HG02798 (cell line): ENCODE results near the gene TFRC.
"Not testable (repeated sequence)": the region's sequence is repeated elsewhere in the genome, so short reads cannot be mapped to it uniquely, and the experiment has no call there.

Experiments
- ATAC-seq: cut with Tn5 transposase; IDR thresholded peaks from one replicate; pipeline ENCODE4 v1.9.1; 2021; ENCODE audit warnings: mild to moderate bottlenecking; ENCODE audit not compliant: unreplicated experiment, poor library complexity

Gene TFRC

DNA sequence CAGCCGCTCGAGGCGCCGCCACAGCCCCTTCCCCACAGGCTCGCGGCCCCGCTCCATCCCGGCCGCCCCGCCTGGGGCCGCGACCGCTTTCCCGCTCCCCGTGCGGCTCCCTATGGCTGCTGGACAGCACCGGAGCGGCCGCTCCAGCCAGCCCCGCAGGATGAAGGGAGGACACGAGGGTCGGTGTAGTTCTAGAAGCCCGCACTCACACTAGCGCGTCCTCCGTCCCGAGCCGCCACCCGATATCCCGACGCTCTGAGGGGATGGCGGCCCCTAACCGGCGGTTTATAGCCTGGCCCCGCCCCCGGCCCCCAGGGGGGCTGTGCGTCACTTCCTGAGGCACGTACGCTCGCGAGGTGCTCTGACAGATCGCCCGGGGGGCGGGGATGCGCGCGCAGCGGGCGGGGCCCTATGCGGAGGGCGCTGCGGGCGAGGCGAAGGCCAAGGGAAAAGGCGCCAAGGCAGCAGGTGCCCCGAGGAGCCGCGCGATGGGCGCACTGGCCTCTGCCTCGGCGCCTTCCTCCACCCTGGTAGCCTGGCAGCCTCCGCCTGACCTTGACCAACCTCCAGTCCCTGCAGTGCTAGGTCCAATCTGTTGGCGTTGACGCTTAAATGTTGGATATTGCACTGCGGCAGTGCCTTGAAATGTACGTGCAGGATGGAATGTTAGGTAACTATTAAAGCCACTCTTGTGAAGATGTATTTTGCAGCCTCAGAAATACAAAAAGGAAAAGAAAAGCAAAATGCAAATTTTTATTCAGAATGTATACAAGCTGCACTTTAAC, at the start of gene TFRC:
TSS of gene TFRC (minus strand) at position 257 of the 785 bp plus-strand sequence. CDS start 4,991 bp downstream, outside the sequence.
- peak; percentile 89 for ATAC-seq

DNA sequence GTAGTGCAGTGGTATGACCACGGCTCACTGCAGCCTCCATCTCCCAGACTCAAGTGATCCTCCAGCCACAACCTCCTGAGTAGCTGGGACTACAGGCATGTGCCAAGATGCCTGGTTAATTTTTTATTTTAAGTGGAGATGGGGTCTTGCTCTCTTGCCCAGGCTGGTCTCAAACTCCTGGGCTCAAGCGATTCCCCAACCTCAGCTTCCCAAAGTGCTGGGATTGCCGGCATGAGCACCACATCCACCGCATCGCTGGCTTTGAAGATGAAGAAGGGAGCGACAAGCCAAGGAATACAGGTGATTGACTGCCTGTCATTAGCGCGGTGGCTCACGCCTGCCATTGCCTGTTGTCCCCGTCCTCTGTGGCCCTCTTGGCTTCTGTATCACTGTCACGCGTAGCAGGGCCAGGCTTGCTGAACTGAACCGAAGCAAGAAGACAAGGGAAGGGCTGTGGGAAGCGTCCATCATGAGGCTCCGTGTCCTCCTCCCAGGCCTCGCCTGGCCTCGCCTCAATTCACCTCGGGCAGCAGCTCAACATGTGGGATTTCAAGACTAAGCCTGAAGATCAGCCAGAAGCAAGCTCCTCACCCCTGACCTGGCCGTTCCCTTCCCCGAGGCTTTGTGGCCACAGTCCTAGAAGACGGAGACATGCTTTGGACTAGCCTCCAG, 46.4 kb upstream of the TFRC start:
- no peak for ATAC-seq

DNA sequence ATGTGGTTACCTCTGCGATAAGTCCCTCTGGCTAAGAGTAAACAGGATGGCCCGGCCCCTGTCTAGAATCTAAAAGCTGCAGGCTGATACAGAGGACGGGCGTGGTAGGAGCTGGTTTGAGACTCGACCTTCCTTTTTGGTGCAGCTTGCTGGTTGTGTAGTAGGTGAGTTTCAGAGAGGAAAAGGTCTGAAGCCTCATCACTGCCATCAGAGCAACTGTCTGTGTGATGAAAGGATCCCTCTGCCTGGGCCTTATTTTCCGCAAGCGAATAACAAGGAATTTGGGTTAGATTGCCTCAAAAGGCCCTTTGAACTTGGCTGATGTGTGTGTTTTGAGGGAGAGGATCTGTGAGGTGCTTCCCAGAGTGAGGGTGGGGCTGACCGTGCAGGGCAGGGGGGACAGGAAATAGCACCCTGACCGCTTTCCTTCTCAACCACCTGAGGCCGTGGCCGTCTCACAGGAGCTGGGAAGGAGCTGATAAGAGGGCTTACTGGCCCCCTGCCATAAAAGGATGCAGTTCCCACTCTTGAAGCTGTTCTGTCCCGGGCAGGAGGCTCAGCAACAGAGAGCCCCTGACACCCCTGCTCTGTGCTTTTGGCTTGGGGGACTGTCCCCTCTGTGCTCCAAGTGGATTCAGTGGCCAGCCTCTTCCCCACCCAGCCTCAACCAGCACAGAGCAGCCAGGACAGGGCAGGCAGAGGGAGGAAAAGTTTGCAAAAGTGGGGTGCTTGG, 45.6 kb upstream of the TFRC start:
- no peak for ATAC-seq

DNA sequence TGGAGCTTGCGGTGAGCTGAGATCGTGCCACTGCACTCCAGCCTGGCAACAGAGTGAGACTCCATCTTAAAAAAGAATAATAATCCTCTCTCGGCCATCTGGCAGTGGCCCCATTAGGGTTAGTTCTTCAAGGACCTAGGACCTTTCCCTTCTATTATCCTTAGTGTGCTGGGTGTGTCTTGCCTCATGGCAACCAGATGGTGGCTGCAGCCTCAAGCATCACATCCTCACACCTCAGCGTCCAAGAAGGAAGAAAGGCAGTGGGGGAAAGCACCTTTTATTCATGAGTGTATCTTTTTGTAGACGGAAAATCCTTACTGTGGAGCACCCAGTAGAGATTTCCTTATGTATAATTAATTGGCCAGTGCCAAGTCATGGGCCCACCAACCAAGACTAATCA, 42.7 kb upstream of the TFRC start:
- no peak for ATAC-seq

DNA sequence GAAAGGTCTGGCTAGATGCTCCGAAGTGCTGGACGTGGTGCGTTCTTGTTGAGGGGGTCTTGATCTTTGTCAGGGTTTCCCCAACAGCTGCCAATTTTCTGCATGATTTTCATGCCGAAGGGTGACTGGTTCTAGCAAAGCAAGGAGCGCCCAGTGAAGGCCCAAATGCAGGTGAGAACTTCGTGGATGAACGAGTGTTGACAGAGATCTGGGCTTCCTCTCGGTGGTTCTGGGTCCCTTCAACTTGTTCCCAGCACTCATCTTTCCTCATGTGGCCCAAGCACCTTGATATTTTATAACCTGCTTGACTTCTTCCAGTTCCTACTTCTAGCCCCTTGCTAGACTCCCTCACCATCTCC, 40.8 kb upstream of the TFRC start:
- no peak for ATAC-seq

DNA sequence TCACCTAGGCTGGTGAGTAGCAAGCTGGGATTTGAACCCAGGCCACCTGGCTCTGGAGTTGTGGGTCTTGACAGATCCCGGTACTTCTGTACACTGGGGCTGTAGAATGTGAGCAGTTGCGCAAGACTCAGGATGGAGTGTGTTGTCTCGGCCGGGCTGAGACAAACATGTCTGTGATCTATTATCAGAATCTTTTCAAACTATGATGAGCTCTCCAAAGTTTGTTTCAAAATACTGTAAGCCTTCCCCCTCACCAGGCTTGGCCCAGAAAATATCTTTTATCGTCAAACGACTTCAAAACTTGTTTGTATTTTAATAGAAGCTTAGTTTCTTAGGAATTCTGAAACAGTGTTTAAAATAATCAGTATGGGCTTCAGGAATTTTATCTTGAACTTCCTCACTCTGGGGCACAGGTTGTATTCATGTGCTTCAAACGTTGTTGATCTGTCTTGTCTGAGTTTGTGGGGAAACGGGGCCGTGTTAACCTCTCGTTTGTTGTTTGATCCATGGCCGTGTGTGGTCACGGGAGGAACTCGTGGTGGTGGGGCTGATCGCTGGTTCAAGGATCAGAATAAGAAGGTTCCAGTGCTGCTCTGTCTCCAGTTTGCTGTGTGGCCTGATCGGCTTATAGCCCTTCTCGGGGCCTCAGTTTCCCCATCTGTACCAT, 40.3 kb upstream of the TFRC start:
- ATAC-seq = no peak

DNA sequence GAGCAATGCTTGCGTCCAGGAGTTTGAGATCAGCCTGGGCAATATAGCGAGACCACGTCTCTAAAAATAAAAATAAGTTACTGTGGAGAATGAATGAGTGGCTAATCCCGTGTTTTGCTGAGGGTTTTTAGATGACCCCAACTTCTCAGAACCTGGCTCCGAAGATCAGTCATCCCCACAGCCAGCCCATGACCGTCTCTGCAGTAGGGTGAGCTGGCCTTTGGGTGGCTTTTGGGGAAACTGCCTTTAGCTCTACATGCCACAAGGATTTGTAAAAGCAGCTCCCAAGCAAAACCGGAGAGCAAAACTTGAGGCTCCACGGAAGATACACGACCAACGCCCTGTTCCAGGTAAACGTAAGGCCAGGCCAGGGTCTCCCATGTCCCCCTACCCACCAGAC, 39.2 kb upstream of the TFRC start:
- ATAC-seq = no peak

DNA sequence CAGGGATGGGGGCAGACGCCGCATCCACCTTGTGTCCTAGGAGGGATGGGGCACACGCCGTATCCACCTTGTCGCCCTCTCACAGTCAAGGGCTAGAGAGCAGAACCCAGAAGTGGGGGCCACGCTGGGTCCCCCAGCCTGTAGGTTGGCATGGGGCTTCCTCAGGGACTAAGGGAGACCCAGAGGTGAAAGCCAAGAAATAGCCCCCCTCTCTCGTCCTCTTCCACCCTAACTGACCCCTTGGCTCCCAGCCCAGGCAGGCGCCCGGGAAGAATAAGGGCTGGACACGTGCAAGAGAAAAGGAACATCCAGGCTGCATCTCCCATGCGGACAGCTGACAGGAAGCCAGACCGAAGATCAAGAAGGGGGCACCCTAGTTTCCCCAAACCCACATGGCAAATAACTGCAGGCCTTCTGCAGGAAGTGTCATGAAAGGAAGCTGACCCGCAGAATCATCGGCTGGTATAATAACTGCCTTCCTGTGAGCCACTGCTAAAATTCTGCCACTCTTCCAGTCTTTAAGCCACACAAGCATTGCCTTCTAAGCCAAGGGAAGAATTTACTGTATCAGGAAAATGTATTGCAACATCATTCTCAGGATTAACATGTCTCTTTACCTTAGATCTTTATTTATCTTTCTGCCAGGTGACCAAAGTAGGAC, 38.5 kb upstream of the TFRC start:
- no peak for ATAC-seq

DNA sequence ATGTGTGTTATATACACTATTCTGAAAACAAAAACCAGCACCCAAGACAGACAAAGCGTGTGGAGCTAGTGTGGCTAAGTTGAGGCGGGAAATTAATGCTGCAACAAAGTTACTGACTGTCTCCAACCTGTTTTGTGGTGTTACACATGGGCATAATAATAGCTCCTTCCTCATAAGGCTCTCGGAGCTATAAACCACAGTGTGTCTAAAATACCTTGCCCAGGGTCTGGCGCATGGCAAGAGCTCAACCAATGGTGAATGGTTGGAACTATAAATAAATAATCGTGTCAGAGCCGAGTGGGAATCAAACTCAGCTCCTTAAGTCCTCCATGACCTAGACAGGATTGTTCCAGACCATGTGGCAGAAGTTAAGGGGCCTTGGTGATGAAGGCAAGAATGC, 35.9 kb upstream of the TFRC start:
- no peak for ATAC-seq

DNA sequence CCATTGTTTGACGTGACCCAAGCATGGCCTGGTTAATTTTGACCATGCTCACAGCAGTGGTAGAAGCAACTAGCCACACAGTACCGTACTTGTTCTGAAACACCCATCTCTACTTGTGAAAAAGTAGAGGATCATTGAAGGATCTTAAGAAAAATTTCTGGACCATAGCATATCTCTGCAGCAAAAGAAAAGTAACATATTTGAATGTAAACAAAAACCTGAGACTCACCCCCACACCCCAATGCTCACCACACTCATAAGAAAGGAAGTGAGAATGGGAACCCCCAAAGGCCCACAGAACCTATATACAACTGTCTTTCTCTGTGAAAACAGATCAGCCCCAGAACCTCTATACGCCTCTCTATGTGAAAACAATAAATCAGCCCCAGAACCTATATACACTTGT, 33.8 kb upstream of the TFRC start:
- peak; percentile 76 for ATAC-seq

DNA sequence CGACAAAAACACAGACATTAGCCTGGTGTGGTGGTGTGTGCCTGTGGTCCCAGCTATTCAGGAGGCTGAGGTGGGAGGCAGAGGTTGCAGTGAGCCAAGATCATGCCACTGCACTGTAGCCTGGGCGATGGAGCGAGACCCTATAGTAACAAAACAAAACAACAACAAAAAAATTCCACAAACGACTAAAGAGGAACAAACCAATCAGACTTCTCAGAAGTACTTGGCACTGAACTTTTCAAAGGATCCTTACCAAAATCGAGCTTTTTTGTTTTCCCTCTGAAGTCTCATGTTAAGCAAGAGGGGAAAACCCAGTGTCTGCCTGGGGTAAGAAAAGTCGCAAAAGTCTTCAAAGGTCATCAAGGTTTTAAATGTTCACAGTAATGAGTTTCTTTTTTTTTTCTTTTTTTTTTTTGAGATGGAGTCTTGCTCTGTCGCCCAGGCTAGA, 30.1 kb upstream of the TFRC start:
- ATAC-seq = peak; percentile 41

DNA sequence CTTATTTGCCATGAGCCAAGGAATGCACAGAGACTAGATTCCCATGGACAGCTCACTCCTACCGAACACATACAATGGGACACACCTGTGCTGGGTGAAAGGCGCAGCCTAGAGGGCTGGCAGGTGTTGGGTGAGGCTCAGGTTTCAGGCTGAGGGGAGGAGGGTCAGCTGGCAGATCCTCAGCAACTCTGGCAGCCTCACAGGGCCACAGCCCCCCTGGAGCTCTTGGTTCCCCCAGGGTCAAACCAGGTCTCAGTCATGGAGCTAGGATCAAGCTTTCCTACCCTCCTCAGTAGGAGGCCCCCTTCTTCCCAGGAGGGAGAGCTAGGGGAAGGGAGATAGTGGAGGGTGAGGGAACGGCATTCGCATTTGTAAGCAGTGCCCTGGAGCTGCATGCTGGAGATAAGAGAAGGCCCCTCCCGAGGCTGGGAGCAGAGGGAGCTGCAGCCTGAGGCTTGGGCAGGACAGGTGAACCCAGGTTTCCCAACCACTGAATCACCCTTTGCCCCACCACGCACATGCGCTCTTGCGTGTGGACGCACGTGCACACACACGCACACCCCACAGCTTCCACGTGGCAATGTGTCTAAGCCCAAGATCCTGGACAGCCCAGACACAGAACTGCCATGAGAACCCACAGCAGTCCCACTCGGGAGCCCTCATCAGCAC, 26.3 kb upstream of the TFRC start:
- ATAC-seq = no peak

DNA sequence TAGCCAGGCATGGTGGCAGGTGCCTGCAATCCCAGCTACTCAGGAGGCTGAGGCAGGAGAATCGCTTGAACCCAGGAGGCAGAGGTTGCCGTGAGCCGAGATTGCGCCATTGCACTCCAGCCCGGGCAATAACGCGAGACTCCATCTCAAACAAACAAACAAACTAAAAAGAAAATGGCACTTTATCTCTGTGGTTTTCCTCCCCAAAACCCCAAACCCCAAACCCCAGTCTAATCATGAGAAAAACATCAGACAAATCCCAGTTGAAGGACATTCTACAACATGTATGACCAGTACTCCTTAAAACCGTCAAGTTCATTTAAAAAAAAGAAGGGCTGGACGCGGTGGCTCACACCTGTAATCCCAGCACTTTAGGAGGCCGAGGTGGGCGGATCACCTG, 22.8 kb upstream of the TFRC start:
- ATAC-seq = not testable (repeated sequence)

DNA sequence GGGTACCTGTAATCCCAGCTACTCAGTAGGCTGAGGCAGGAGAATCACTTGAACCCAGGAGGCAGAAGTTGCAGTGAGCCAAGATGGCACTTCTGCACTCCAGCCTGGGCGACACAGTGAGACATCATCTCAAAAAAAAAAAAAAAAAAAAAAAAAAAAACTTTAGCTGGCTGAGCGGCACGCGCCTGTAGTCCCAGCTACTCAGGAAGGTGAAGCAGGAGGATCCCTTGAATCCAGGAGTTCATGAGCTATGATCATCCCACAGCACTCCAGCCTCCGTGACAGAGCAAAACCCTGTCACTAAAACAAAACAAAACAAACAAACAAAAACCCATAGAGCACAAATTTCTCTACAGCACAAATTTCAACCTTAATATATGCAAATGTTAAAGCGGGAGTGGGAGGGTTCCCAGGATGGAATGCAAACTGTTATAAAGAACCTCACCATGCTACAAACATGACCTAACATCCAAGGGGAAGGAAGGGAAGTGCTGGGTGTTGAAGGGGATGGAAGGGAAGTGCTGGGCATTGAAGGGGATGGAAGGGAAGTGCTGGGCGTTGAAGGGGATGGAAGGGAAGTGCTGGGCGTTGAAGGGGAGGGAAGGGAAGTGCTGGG, 16.6 kb upstream of the TFRC start:
- not testable (repeated sequence) for ATAC-seq

DNA sequence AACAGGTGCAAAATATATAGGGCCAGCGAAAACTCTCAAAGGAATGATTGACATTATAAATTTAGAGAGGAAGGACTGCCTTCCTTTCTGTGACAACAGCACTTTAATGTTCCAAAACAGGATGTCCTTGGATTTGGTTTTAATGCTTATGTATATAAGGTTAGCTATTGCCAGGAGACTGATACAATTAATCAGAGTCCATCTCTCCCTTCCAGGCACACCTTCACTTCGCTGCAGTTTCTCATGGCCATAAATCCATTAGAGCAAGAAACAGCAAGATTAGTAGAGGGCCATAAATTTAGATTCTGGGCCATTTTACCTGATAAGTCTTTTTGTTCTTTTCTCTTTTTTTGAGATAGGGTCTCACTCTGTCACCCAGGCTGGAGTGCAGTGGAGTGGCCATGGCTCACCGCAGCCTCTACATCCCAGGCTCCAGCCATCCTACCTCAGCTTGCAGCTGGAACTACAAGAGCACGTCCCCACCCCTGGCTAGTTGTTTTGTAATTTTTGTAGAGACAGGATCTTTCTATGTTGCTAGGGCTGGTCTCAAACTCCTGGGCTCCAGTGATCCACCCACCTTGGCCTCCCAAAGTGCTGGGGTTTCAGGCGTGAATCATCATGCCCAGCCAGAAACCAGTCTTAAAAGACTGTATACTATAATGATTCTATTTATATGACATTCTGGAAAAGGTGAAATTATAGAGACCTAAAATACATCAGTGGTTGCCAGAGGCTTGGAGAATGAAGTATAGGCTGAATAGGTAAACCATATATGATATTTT, 15.7 kb upstream of the TFRC start:
- no peak for ATAC-seq

DNA sequence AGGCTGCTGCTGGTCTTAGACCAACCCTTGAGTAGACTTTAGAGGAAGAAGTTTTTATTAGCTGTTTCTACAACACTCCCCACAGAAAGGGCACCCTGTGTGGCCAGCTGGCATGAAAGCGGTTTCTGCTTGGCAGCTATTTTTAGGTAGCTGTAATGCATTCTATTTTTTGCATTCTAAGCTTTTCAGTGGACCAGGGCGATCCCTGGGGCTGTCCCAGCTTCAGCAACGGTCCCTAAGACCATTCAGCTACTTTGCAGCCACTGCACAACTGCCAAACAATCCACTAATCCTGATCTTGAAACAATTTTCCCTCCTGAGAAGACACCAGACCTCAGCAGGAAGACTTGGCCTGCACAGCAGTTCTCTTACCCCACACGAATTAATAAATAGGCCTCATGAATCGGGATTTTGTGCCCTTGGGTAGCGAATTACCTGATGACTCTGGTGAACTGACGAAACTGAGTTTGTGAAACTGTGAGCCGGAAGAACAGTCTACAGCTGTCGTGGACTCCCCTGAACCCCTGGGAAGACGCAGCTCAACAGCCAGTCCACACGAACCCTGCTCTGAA, 14.6 kb upstream of the TFRC start:
- ATAC-seq = peak; percentile 91

DNA sequence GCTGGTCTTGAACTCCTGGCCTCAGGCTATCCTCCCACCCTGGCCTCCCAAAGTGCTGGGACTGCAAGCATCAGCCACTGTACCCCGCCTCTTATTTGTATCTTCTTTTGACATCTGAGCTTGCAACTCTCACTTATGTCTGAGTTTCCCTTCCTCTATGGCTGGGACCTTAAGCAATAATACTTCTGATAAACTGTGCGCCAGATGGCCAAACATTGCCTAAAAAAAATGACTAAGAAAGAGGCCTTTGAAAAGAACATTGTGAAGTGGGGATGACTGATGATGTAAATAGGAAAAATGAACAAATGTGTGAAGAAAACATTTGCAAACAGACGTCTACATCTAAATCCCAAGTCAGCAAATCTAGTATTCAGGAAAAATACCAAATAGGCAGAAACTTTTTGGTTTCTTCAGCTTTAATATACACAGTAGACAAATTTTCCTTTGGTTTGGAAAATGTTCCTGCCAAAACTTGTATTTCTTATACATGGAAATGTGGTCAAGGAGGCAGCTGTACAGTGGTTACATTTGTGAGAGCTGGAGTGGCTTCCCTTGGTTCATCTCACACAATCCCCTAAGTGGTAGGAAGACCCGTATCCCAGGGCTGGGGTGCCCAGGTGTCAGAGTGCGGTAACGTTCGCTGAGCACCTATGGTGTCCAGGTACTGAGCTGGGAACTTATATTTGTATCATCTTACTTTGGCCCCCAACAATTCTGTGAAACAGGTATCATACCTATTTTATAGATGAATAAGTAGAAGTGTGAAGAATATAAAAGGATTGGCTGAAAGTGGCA, 11.6 kb upstream of the TFRC start:
- peak; percentile 26 for ATAC-seq
